Endometrial microvascular endothelial cells (primary cell): Measurements from ENCODE around the gene C1orf116. TPM values are rescaled to one million over a fixed set of nuclear protein-coding genes. Genes with fewer than 3 reads are reported as not detected.

Experiments used
- in situ Hi-C: cut with HindIII; loops from 2 replicates; pipeline ENCODE4 v1.10.0; 2017; ENCODE audit warnings: low sequenced_read_pairs, low pct_unique_long_range_greater_than_20kb; ENCODE audit errors: inconsistent ontology term
- total RNA-seq: library from RNA; depleted of rRNA; stranded (reverse); fragments of >200 nt; gene quantifications from one replicate; pipeline ENCODE4 v1.2.3, GENCODE V29; 2015; ENCODE audit errors: inconsistent ontology term

The C1orf116 gene
- not detected for total RNA-seq

DNA sequence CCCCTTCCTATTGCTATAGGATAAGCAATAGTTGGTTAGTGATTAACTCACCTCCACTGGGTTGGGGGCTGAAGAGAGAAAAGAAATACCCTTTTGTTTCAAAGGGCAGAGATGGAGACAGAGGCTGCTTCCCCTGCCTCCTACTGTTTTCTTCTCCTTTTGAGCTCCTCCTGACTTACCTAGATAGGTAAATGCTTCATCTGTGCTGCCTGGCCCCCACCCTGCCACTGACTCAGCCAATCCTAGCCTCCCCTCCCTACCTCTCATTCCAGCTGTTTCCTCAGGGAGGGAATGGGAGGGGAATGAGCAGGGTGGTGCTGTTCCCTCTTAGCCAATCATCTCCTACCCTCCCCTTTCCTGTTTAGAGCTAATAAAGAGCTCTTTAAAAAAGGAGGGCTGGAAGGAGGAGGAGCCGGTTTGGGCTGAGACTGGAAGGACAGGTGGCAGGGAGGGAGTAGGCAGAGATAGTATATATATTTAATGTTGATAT, at the start of gene C1orf116:
Gene C1orf116, minus strand, starts transcription at position 229 of the 490 bp plus-strand sequence. CDS start 5,158 bp downstream, outside the sequence.
- in situ Hi-C loops = no loop called here

DNA sequence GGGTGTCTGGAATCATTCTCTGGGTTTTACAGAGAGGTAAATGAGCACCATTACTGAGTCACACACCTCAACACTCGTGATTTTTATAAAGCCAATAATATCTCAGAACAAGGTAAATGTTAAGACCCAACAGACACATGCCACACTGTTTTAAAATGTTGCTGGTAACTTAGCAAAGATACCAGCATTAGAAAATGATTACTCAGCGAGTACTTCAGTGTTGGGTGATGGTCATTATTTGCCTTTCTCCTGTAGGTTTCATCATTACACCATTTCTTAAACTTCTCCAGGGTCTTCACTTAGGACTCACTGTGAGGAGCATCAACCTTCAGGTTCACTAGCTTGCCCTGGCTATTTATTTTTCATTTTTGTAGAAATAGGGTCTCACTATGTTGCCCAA, 49.2 kb upstream of the C1orf116 start:
- in situ Hi-C loops = no loop called here

DNA sequence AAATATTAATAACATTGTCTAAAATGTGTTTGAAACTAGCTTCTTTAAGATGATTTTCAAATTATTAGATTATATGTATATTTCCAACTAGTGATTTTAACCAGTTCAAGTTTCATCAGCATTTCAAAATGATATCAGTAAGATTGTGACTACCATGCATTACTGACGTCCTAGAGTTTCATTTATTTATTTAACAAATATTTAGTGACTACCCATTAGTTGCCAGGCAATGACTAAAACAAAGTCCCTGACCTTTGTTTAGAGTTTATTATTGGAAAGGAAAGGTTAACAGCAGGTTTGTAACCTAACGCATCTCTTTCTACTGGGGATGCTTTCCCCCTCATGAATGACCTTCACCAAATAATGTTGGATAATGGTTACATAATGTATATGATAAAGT, 48.5 kb upstream of the C1orf116 start:
- in situ Hi-C loops = no loop called here

DNA sequence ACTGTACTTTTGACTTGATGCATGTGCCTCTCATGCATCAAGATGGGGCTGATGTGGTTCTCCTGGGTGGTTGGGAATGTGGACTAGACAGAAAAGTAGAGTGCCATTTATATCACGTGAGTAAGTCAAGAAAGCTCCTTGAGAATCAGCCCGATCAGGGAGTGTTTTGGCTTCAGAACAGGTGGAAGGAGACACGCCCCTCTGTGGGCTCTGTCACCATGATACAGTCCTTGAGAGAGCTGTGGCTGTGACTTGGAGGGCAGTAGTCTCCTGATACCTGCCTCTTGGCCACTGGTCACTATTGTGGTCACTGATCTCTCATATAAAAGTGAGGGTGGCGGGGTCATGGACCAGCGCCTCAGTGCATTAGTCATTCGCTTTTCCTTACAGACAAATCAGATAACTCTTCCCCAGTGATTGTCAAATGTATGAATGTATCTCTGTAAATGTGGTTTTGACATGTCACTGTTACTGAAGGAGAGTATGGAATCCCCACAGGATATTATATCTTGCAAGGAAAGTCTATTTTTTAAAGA, 47.2 kb upstream of the C1orf116 start:
- in situ Hi-C loops = no loop called here

DNA sequence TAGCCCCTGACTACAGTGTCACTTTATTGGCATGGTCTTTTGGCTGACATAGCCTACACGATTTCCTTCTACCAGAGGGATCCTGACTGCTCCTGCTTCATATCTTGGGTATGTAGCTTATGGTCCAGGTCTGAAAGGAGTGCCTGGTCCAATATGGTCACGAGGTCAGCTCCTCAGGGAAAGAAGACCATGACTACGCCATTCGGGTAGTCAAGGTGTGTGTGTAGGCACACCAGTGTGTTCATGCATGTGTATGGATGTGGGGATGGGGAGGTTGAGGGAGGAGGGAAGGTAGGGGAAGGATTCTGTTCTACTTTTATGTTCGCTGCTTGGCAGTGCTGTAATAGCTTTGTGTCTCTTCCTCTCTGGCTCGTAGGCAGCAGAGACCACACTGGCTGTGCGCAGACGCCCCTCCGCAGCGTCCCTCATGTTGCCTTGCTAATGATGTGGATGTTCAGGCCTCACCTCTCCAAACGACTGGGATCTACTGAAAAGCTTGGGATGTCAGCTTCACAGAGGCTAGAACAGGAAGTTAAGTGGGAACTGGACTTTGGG, 46.1 kb upstream of the C1orf116 start:
- in situ Hi-C loops = no loop called here

DNA sequence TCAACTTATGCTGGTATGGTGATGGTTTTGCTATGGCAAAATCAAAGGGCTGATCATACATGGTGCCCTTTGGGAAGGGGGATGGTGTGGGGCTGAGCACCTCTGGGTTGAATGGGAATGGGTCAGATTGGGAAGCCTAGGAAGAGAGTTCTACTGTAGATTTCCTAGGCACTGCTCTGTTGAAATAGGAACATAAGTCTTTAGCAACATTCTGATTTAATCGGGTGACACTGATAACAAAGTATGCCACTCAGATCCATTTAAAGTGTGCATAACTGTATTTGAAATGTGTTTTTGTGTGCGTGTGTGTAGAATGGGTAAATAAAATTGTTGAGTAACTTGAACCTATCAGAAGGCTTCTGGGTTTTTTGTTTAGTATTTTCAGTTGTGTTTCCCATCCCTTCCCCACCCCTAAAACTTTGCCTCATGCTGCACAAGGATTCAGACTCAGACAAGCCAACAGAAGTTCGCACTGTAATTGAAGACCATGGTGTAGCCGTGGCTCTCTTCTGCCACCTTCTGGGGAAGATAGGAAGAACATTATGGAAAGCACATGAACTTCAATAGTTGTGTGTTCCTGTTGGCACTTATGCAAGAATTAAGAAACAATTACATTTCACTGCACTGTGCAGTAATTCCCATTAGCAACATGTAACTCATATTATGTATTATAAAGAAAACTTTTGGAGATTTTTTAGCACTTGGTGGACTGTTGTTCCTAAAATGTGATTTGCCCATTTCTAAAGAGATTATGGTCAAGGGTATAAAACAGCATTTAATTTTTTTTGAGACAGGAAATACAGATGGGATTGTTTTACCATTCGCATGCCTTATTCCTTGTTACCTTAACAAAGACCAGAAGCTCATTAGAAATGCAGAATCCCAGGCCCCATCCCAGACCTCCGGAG, 45.2 kb upstream of the C1orf116 start:
- in situ Hi-C loops = no loop called here

DNA sequence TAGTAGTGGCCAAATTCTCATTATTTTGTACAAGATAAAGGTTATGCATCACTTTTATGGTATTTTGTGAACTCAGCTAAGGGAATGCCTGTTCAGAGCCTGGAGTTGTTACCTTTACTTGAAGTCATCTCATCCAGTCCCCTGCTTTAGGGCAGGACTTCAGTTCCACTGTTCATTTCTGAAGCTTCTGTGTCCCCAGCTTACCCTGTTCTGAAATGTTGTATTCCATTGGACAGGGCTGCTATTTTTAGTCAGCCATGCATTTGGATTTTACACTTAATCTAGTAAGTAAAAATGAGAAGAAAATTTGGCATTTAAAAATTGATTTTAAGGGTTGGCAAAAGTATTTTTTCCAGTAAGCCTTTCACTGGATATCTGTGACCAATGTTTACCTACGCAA, 44.5 kb upstream of the C1orf116 start:
- in situ Hi-C loops = no loop called here

DNA sequence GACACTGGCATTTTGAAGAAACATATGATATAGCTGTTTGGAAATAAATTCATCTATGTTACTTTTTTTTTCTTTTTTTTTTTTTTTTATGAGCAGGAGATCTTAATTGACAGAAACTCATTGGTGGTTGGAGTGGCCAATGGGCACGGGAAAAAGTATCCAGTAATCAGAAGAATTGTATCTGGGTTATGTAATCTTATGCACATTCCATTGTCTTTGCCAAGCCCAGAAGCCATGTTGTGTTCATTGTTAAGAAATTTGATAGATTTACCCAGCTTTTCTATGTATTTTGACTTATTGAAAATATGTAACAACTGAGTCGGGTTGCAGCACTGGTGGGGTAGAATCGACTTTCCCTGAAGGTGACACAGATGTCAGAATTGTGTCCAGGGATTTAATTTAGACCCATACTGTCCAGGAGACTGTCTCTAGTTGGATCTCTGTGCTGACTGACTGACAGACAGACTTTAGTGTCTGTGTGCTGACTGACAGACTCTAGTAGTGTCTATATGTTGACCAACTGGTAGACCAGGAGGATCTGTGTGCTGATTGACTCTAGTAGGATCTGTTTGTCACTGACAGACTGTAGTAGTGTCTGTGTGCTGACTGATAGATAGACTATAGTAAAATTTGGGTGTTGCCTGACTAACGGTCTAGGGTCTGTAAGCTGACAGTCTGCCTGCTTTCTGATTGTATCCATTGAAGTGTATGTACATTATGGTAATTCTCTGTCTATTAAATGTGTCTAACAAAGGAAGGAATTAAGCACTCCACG, 43.8 kb upstream of the C1orf116 start:
- in situ Hi-C loops = no loop called here

DNA sequence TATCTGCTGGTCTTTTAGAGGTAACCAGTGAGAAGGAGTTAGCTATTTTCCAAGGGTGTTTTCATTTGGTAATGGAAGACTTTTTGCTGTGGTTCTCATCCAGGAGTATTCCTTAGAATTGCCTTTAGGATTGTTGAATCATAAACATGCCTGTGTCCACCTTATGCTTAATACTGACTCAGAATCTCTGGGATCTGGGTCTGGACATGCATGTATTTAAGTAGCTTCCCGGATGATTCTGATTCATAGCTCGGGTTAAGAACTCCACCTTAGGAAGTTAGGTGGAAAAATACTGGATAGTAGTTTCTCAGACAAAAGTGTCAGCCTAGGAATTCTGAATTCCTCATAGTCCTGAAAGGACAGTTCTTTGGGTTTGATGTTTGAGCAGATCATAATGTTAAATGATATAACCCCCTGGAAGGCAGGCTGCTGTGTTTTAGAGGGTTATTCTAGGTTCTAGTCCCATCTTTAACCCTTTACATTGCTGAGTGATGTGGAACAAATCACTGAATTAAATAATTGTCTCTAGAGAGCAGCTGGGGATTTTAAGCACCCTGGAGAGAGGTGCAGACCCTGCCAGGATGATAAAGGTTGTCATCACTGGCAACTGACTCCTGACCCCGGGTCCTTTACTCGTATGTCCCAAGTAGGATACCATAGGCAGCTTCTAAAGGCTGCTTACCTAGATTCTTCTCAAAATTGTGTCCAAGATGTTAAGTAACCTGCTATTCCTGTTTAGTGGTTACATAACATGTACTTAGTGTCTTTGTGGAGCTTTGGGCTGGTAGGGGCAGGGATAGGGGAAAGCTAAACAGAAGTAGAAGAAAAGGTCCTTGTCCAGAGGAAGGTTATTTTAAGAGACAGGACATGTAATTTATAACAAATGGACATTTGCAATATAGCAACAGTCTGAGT, 41.6 kb upstream of the C1orf116 start:
- in situ Hi-C loops = loop anchor here (25.0 kb wide), 1 partner anchor 238 kb away; the partner anchor contains the start of gene CD55

DNA sequence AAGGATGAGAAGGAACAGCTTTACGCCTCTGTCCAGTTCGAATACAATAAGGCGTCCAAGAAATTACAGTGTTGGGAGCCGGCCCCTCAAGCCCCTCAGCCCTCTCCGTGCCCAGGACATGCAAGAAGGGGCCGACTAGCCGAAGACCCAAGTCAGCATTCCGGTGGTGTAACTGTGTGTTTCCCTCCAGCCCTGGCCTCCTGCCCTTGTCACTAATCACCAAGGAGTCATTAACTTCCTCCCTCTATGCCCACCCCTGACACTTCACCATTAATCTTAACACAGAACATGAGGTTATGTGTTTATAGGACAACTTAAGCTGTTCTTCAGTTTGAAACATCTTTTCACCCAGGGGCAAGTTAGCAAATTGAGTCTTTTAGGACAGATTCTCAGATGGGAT, 39.7 kb upstream of the C1orf116 start:
- in situ Hi-C loops = loop anchor here (25.0 kb wide), 1 partner anchor 240 kb away; the partner anchor contains the start of gene CD55

DNA sequence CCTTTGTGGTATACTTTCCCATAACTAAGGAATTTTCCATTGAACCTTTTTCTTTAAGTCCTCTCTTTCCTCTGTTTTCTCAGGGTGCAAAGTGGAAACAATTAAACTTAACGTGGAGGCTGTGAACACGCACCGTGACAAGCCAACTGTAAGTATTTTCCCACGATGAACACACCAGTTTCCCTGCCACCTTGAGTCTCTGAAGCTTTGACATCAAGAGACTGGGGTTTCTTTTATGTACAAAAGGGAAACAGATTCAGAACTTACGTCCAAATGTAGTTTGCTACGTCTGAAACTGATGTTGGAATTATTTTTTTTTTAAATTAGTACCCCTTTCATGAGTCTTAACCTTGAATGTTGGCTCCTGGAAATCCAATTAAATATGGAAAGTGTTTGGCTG, 38.9 kb upstream of the C1orf116 start:
- in situ Hi-C loops = loop anchor here (25.0 kb wide), 1 partner anchor 241 kb away; the partner anchor contains the start of gene CD55

DNA sequence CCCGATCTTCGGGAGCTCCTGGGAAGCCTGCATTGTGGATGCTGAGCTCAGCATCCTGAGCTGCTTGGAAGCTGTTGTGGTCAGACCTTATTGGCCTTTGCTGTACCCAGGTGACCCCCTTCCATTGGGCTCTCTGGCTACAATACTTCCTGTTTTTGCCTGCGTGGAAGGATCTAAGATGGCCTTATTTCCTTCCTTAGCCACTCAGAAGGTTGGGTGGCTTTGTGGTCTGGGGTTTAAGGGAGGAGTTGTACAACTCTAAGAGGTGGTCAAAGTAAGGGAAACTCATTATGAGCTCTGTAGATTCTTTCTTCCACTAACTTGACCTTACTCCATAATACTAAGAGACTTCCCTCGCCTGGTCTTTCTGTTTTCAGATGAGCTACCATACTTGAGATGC, 38.3 kb upstream of the C1orf116 start:
- in situ Hi-C loops = loop anchor here (25.0 kb wide), 1 partner anchor 241 kb away; the partner anchor contains the start of gene CD55

DNA sequence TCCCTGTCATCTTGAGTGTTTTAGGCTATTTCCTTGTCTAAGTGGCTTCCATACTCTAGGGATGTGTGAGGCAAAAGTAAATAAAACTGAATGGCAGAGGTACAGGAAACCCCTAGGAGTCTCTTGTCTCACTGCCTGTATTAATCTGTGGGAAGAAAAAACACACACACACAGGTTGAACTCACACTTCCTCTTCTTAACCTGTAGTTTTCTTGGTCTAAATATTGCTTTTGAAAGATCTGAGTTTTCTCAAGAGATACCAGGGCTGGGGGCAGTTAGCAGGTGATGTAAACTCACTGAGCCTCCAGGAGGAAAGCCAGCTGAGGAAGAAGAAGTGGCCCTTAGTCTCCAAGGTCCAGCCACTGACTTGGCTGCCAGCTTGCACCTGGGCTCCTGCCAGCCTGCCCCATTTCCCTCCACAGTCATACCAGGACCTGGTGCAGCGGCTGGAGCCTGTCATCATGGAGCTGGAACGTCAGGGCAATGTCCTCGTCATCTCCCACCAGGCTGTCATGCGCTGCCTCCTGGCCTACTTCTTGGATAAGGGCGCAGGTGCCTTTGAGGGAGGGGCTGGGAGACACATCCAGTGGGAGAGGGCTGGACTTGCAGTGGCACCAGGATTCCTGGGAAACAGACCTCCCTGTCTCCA, 37.4 kb upstream of the C1orf116 start:
- in situ Hi-C loops = loop anchor here (25.0 kb wide), 1 partner anchor 242 kb away; the partner anchor contains the start of gene CD55

DNA sequence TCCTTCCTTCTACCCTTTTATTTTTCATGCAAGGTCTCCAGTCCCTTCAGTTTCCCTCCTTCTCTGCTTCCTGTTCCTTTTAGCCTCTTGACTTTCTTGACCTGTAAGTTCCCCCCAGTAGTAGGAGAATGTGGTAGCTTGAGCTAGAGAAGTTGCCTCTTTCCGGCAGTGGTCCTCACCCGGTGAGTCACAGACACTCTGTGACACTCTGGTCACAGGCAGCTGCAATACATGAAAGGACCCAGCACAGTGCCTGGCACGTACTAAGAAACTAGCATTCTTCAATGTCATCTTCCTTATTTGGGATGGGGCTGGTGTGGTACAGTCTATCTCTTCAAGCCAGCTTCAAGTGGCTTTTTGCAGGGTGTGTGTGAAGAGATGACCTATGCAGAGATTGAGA, 36.5 kb upstream of the C1orf116 start:
- in situ Hi-C loops = loop anchor here (25.0 kb wide), 1 partner anchor 243 kb away; the partner anchor contains the start of gene CD55

DNA sequence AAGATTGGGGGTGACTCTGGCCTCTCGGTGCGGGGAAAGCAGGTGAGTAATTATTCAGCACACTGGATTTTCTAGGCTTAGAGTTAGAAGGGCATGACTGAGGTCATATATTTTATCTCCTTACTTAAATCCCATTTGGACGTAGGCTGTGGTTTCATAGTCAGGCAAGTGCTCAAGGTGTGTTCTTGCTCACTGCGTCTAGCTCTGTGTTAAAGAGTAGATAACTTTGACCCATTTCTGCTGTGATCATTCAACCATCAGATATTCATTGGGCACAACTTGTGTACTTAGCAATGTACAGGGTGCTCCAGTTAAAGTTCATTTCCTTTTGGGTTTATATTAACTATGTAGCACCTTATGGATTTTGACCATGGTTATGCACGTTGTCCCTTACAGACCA, 35.1 kb upstream of the C1orf116 start:
- in situ Hi-C loops = loop anchor here (25.0 kb wide), 1 partner anchor 245 kb away; the partner anchor contains the start of gene CD55

DNA sequence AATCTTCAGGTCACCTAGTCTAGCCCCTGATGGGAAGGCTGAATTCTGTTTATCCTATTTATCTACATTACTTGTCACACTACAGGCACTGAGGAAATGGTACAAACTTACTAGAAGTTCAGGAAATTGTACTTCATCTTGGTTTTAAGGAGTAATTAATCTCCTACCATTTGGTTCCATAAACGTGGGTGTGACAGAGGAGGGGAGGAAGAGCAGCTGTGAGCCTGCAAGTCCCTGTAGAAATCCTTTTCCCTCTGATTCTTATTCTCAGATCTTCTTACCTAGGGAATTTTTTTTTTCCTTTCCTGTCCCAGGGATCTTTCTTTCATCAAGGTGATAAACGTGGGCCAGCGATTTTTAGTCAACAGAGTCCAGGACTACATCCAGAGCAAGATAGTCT, 34.6 kb upstream of the C1orf116 start:
- in situ Hi-C loops = loop anchor here (25.0 kb wide), 1 partner anchor 245 kb away; the partner anchor contains the start of gene CD55

DNA sequence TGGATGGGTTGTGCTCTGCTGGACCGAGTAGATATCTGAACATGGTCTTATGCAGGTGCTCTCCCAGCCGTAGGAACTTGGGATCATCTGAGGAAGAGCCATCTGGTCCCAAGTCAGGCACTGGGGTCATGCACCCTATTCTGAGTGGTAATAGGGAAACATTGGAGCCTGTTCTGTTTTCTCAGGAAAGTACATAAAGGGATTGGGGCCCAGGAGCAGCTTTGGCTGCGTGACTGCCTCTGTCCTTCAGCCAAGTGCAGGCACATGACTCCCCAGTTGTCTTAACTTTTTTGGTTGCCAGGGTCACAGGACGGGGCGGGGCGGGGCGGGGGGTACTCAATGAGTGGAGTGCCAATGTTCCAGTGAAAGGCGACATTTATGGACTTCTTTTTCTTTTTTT, 32.0 kb upstream of the C1orf116 start:
- in situ Hi-C loops = loop anchor here (25.0 kb wide), 1 partner anchor 248 kb away; the partner anchor contains the start of gene CD55
